Measurements from ENCODE around the gene KSR2. TPM values are rescaled to one million over a fixed set of nuclear protein-coding genes. Genes with fewer than 3 reads are reported as not detected.

KSR2 gene
- total RNA-seq, 1 donor from 2014 or later = 0.69 TPM

GRCh38 chr12:117658226-117658625 lies 310.6 kb downstream of the KSR2 start:
- Mint-ChIP-seq H3K4me3 (no peak overlapping the region), H3K27ac (no peak overlapping the region), H3K36me3 (no peaks in the 10 kb centered on the region), H3K27me3 (ENCODE audit: low read depth) (peaks cover 37% of the 10 kb centered on the region), H3K4me1 (no peaks in the 10 kb centered on the region), H3K9me3 (no peaks in the 10 kb centered on the region)
- DNase-seq (ENCODE audit: low spot score in 2 of 2, unreplicated experiment in 2 of 2) = no peak
- no peak for TF ChIP-seq CTCF (IDR thresholded peaks at IDR 0.05; ENCODE audit: unreplicated experiment)

DNA sequence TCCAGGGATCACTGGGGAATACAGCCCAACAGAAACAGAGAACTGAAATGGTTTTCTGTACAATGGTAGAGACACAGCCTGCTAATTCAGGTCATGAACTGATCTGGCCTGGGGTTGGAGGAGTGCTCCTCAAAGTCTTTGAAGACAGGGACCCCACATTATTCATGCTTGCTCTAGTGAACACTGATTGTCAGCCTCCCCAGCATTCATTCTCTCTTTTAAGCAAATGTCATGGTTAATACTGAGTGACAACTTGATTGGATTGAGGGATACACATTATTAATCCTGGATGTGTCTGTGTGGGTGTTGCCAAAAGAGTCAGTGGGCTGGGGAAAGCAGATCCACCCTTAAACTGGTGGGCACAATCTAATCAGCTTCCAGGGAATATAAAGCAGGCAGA lies 319.0 kb downstream of the KSR2 start:
- Mint-ChIP-seq H3K4me1 (no peaks in the 10 kb centered on the region), H3K36me3 (no peaks in the 10 kb centered on the region), H3K27ac (no peak overlapping the region), H3K27me3 (ENCODE audit: low read depth) (peaks cover 22% of the 10 kb centered on the region), H3K4me3 (no peak overlapping the region), H3K9me3 (peaks cover 14% of the 10 kb centered on the region)
- no peak for TF ChIP-seq CTCF (IDR thresholded peaks at IDR 0.05; ENCODE audit: unreplicated experiment)
- DNase-seq (ENCODE audit: low spot score in 2 of 2, unreplicated experiment in 2 of 2) = no peak

GRCh38 chr12:117646520-117646919 lies 322.3 kb downstream of the KSR2 start:
- no peaks in the 10 kb centered on the region for H3K36me3 Mint-ChIP-seq
- H3K27me3 Mint-ChIP-seq (ENCODE audit: low read depth) = peaks cover 41% of the 10 kb centered on the region
- H3K4me3 Mint-ChIP-seq = no peak overlapping the region
- H3K4me1 Mint-ChIP-seq = no peaks in the 10 kb centered on the region
- TF ChIP-seq CTCF (IDR thresholded peaks at IDR 0.05; ENCODE audit: unreplicated experiment) = no peak
- H3K27ac Mint-ChIP-seq = no peak overlapping the region
- peaks cover 5% of the 10 kb centered on the region for H3K9me3 Mint-ChIP-seq
- no peak for DNase-seq (ENCODE audit: low spot score in 2 of 2, unreplicated experiment in 2 of 2)

- DNase-seq (ENCODE audit: low spot score in 2 of 2, unreplicated experiment in 2 of 2) = no peak
- no peaks in the 10 kb centered on the region for H3K4me1 Mint-ChIP-seq
- peaks cover 43% of the 10 kb centered on the region for H3K27me3 Mint-ChIP-seq (ENCODE audit: low read depth)
- no peak for TF ChIP-seq CTCF (IDR thresholded peaks at IDR 0.05; ENCODE audit: unreplicated experiment)
- H3K4me3 Mint-ChIP-seq = no peak overlapping the region
- no peak overlapping the region for H3K27ac Mint-ChIP-seq
- H3K36me3 Mint-ChIP-seq = no peaks in the 10 kb centered on the region
- H3K9me3 Mint-ChIP-seq = no peaks in the 10 kb centered on the region
These were observed 323.3 kb downstream of the KSR2 start for GRCh38 chr12:117645473-117645872.

DNA sequence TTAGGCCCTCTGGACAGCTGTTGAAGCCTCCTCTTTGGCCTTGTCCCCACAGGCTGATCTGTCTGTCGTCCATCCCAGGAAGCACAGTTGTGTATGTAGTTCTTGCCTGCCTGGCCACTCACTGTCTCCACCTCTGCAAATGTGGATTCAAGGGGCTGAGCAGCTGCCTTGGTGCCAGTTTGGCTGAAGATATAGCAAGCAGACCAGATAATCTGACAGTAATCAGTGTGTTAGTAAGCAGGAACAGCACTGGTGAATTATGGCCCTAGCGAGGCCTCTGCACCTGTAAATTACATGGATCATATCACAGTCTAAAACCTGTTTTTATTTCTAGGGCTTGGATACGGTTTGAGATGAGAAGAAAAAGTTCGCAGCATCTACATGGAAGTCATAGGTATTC lies 324.8 kb downstream of the KSR2 start:
- Mint-ChIP-seq H3K27me3 (ENCODE audit: low read depth) (peaks cover 43% of the 10 kb centered on the region), H3K4me3 (no peak overlapping the region), H3K9me3 (no peaks in the 10 kb centered on the region), H3K36me3 (no peaks in the 10 kb centered on the region), H3K4me1 (no peaks in the 10 kb centered on the region), H3K27ac (no peak overlapping the region)
- DNase-seq (ENCODE audit: low spot score in 2 of 2, unreplicated experiment in 2 of 2) = no peak
- no peak for TF ChIP-seq CTCF (IDR thresholded peaks at IDR 0.05; ENCODE audit: unreplicated experiment)

- Mint-ChIP-seq H3K9me3 (peaks cover 3% of the 10 kb centered on the region), H3K27ac (no peak overlapping the region), H3K36me3 (no peaks in the 10 kb centered on the region), H3K4me3 (no peak overlapping the region), H3K27me3 (ENCODE audit: low read depth) (peaks cover 32% of the 10 kb centered on the region), H3K4me1 (no peaks in the 10 kb centered on the region)
- no peak for DNase-seq (ENCODE audit: low spot score in 2 of 2, unreplicated experiment in 2 of 2)
- TF ChIP-seq CTCF (IDR thresholded peaks at IDR 0.05; ENCODE audit: unreplicated experiment) = no peak
These were observed 326.9 kb downstream of the KSR2 start for GRCh38 chr12:117641885-117642284.
